ENCODE results near the gene C1orf74.

The C1orf74 gene

GRCh38 chr1:209784265-209785169 is at the start of gene C1orf74:
Gene C1orf74, minus strand, starts transcription at chr1:209784559. Its CDS starts 925 bp downstream, at chr1:209783634.
- DNase-seq (ENCODE audit: low read depth in 2 of 2, low spot score in 1 of 2), result peak; percentile 99

DNA sequence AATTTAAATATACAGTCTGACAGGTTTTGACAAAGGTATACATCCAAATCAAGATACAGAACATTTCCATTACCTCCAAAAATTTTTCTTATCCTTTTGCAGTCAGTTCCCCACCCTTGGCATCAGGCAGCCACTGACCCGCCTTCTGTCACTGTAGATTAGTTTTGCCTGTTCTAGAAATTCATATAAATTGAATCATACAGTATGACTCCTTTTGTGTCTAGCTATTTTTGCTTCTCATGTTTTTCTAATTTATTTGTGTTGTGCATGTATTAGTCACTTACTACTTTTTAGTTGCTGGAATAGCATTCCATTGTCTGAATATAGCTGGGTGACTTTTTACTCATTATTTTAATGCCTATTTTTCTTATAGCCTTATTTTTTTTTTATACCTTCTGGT is 47.3 kb upstream of the C1orf74 start:
- no peak for DNase-seq (ENCODE audit: low read depth in 2 of 2, low spot score in 1 of 2)

DNA sequence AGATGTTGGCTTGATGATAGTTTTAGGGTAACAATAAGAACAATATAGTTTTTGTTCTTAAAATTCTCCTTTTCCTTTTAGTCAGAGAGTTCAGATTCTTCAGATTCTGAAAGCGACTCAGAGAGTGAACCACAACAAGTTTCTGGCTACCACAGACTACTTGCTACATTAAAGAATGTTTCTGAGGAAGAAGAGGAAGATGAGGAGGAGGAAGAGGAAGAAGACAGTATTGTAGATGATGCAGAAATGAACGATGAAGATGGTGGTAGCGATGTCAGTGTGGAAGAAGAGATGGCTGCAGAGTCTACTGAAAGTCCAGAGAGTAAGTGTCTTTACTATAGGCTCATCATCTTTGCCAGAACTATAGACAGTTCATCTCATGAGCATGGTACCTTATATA is 46.4 kb upstream of the C1orf74 start:
- no peak for DNase-seq (ENCODE audit: low read depth in 2 of 2, low spot score in 1 of 2)

- no peak for DNase-seq (ENCODE audit: low read depth in 2 of 2, low spot score in 1 of 2)
Measured at GRCh38 chr1:209829716-209830115, 45.4 kb upstream of the C1orf74 start.

DNA sequence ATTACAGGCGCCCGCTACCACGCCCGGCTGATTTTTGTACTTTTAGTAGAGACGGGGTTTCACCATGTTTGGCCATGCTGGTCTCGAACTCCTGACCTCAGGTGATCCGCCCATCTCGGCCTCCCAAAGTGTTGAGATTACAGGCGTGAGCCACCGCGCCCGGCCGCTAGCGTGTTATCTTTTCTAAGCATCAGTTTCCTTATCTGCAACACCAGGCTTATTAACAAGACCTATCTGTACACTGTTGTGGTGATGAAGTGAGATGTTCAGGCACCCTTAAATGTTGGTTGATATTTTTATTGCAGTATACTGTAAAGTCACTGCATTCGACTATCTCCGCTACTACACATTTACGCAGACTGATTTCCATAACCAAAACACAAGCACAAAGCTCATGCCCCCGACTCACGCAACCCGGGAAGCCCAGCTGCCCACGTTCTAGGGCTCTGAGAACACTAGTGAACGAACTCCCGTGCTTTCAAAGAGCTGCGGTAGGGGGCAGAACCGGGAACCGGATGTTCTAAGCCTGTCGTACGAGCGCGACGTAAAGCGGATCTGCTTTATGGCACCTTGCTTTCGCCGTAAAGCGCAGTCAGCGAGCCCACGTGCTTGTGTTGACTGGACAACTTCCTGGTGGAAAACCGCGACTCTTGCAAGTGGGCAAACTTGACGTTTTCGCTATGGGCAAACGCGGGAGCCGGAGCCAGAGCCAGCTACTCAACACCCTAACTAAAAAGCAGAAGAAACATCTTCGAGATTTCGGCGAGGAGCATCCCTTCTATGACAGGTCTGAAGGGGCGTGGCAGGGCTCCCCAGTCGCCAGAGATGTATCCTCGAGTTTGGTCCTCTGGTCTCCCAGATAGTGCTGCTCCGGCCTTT is 43.3 kb upstream of the C1orf74 start, which contains the start of gene UTP25:
UTP25 (plus strand) TSS at position 589 of the 879 bp plus-strand sequence; CDS start at position 681, 92 bp downstream.
- peak; percentile 79 to 83 for DNase-seq (ENCODE audit: low read depth in 2 of 2, low spot score in 1 of 2)

- no peak for DNase-seq (ENCODE audit: low read depth in 2 of 2, low spot score in 1 of 2)
Measured at GRCh38 chr1:209825591-209826434, 41.5 kb upstream of the C1orf74 start.

GRCh38 chr1:209823143-209824041 is 39.0 kb upstream of the C1orf74 start:
- DNase-seq (ENCODE audit: low read depth in 2 of 2, low spot score in 1 of 2), result no peak

DNA sequence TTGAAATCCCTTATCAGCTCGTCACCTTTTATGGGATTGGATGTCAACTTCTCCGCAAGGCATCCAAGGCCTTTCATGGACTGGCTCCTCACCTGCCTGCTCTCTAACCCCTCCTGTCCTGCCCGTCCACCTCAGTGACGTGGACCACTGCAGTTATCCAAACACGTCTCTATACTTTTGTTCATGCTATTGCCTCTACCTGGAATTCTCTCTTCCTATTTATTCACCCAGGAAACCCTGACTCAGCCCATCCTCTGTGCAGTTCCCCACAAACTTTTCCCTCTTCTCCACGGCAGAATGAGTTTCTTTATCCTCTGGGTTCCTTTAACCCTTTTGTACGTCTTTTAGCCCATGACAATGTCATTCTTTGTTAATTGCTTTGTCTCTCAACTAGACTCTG is 38.3 kb upstream of the C1orf74 start:
- no peak for DNase-seq (ENCODE audit: low read depth in 2 of 2, low spot score in 1 of 2)

DNA sequence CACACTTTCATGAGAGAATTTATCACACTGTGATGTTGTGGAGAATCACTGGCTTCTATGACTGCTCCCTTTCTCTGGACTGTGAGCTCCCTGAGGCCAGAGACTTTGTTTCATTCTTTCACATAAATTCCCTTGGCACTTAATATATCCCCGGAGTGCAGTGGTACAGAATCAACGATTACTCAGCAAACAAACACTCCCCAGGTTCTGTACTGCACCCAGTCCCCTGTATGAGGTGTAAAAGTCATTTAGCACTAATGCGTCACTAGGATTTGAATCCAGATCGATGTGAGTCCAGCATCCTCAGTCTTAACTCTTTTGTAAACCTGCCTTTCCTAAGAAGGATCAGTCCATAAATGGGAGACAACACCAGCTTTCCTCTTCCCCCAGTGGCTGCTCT is 36.6 kb upstream of the C1orf74 start:
- no peak for DNase-seq (ENCODE audit: low read depth in 2 of 2, low spot score in 1 of 2)

DNA sequence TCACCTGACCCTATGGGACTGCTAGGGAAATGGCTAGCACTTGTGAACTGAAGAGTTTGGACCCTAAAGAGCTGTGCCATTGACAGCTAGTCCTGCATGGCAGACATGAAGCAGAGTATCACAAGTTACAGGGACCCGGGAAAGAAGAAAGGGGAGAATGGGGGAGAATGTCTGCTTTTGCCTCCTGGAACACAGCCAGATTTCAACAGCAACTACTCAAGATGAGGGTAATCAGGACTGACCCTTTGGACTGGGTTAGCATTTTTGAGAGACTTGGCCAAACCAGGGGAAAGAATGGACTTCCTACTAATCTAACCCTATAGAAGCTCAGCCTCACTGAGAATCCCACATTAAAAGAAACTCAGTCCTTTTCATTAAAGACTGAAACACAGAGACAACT is 34.7 kb upstream of the C1orf74 start:
- no peak for DNase-seq (ENCODE audit: low read depth in 2 of 2, low spot score in 1 of 2)

DNA sequence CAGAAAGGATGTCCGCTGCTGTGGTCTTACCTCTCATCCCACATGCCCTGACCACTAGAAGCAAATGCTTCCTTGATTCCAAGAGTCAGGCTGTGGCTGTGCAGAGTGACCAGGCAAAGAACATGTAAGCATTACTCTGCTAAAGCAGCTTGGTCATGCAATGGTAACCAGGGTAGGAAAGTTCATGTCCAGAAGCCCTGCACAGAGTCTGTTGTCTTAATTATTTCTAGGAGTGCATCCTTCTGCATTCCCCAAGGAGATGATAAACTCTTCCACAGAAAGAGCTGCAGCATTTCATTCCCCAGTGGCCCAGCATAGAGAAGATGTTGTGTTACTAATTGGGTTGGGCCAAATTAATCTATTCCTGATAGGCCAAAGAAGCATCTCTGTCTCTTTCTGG is 33.3 kb upstream of the C1orf74 start:
- DNase-seq (ENCODE audit: low read depth in 2 of 2, low spot score in 1 of 2), result no peak

- DNase-seq (ENCODE audit: low read depth in 2 of 2, low spot score in 1 of 2), result no peak
Measured at GRCh38 chr1:209816923-209817322, 32.6 kb upstream of the C1orf74 start.

- no peak for DNase-seq (ENCODE audit: low read depth in 2 of 2, low spot score in 1 of 2)
Measured at GRCh38 chr1:209815931-209816341, 31.6 kb upstream of the C1orf74 start.

GRCh38 chr1:209815490-209815889 is 31.1 kb upstream of the C1orf74 start:
- DNase-seq (ENCODE audit: low read depth in 2 of 2, low spot score in 1 of 2), result no peak

DNA sequence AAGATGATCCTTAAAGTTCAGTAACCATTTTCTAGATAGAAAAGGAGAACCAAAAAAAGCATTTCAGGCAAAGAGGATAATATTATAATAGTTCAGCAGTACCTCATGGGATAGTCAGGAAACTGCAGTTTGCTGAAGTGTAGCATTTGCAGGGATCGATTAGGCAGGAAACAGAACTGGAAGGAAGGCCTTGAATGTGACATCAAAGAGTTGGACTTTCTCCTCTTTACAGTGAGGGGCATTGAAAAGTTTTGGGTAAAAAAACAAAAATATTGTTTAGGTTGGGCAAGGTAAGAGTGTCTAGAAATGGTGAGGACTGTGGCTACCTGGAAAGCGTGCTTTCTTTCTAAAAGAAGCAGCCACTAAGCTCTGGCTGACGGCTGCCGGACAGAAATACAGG is 29.5 kb upstream of the C1orf74 start:
- DNase-seq (ENCODE audit: low read depth in 2 of 2, low spot score in 1 of 2), result no peak

DNA sequence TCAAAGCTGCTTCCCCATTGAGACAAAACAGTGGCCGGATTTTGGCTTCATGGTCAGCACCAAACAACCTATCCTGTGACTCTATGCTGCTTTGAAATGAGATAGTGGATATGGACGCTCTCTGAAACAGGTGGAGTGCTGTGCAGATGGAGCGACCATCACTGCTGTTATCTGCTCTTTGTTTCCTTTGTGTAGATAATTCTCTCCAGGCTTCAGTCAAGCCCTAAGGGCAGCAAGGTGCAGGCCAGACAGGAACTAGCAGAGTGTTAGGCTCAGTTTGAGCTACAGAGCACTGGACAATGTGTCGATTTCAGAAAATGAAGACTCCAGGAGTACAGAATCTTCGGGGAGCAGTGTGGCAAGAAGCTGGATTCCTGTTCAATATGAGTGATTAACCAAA is 26.4 kb upstream of the C1orf74 start:
- no peak for DNase-seq (ENCODE audit: low read depth in 2 of 2, low spot score in 1 of 2)

- DNase-seq (ENCODE audit: low read depth in 2 of 2, low spot score in 1 of 2), result no peak
Measured at GRCh38 chr1:209809611-209810010, 25.3 kb upstream of the C1orf74 start.

DNA sequence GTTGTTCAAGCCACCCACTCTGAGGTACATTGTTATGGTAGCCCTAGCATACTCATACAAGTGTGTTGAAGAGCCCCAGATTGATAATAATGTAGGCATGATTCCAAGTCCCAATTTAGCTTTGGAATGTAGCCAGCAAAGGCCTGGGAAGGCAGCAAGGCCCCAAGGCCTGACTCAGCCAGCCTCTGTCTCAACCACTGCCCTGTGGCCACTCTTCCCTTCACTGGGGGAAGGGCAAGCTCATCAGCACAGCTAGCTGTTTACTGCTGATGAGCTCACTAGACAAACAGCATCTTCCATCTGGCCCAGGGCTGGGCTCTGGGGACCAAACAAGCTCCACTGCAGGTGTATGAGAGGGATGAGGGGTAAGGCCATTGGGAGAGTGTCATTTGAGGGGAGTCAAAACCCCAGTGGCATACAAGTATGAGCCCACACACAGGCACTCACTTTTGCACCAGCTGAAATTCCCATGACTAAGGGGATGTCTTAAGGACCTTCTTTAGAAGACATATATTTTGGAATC is 23.8 kb upstream of the C1orf74 start:
- no peak for DNase-seq (ENCODE audit: low read depth in 2 of 2, low spot score in 1 of 2)

DNA sequence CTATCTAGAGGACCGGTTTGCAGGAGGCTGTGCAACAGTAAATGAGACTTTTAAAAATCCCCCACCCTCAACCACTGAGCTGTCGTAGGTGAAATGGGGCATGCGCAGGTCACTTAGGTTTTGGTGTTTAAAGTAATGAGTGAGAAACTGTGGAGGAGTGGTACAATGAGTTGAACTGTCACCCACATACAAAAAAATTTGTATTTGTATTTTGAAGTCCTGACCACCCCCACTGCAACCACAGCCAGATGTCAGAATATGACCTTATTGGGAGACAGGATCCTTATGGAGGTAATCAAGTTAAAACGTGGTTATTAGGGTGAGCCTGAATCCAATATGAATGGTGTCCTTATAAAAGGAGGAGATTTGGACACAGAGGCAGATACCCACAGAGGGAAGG is 23.1 kb upstream of the C1orf74 start:
- no peak for DNase-seq (ENCODE audit: low read depth in 2 of 2, low spot score in 1 of 2)
